Measurements from ENCODE around the gene DNAI2.
"Not testable (repeated sequence)": the region's sequence is repeated elsewhere in the genome, so short reads cannot be mapped to it uniquely, and the experiment has no call there.

The DNAI2 gene

DNA sequence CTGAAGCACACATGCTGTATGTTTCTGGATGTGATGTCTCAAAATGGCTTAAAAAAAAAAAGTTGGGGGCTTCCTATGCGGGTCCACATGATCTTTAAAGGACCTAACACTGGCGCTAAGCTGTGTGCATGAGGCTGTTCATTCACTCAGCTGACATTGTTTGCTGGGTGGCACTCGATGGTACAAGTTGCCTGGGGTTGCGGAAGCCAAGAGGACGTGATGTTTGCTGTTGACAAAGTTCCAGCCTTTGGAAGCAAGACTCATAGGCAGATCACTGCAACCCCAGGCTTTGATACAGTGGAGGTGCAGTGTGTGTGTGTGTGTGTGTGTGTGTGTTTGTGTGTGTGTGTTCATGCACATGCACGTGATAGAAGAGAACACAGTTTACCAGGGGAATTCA lies 29.5 kb upstream of the DNAI2 start:
- no peak for DNase-seq (ENCODE audit: low read depth, low spot score)

DNA sequence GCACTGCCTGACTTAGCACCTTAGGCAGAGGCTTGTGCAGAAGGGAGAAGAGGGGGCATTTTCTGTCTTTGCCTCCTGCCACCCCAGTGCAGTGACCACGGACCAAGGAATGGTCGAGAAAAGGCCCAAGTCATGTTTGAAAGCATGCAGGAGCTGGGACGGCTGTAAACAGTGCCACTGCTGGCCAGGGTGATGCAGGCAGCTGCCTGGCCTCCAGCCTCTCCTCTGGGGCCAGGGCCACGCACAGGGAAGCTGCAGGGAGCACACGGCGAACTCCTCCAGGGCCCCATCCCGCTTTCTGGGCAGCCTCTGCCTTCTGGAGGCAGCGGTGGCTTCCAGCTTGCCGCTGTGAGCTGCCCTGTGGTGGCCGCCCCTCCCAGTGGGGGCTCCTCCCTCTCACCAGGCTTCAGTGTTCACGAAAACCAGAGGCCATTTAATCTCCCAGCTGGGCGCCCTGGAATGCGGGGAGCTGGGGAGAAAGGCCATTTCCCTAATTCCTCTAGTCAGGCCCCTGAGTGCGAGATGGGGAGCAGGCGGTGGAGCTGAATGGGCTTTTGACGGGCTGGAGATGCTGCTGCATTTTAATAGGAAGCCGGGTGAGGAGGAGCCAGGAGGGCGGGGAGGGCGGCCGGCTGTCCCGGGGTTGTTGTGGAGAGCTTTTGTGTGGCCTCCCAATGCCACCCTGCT lies 28.7 kb upstream of the DNAI2 start:
- H3K27ac ChIP-seq = no peak overlapping the region
- DNase-seq (ENCODE audit: low read depth, low spot score) = no peak

More for the DNA sequence above, 29.5 kb upstream of the DNAI2 start:
- H3K27ac ChIP-seq = no peak overlapping the region

DNA sequence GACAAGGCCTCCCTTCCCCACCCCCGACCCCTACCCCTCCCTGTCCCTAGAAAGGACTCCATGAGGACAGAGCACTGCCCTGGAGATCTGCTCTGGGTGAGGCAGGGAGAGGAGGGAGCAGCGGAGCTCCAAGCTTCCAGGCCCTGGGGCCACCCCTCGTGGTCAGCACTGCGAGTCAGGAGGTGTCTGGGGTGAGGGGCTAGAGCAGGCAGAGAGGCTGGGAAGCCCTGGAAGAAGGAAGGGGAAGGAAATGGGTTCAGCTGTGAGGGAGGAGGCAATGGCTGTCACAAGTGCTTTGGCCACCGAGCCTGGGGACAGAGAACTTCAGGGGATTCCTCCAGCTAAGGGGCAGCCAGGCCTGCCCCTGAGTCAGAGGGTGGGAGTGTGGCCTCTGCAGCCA lies 28.2 kb upstream of the DNAI2 start:
- no peak for DNase-seq (ENCODE audit: low read depth, low spot score)

DNA sequence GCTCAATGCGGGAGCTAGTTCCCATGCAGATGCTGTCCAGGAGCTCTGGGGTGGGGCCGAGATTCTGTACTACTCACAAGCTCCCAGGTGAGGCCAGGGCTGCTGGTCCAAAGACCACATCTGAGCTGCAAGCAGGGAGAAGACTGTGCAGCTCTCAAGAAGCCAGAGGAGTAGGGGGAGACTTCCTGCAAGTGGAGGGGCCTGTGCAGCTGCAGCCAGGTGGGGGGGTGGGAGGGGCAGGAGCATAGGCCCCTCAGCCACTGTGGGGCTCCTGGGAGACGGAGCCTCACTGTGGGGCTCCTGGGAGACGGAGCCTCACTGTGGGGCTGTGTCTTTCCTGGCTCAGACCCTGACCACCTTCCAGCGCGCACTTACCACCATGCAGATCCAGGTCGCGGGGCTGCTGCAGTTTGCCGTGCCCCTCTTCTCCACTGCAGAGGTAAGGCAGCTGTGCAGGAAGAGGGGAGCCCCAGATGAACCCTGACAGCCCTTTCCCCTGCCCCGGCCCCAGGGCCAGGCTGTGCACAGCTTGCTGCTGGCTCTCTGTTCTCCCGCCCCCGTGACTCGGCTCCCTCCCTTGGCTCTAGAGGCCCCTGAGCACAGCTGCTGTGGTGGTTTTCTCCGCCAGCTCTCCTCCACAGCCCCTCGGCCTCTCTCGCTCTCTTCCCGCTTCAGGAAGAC lies 24.3 kb upstream of the DNAI2 start:
- DNase-seq (ENCODE audit: low read depth, low spot score) = no peak
- H3K27ac ChIP-seq = no peak overlapping the region

More for the DNA sequence above, 28.2 kb upstream of the DNAI2 start:
- H3K27ac ChIP-seq = no peak overlapping the region

DNA sequence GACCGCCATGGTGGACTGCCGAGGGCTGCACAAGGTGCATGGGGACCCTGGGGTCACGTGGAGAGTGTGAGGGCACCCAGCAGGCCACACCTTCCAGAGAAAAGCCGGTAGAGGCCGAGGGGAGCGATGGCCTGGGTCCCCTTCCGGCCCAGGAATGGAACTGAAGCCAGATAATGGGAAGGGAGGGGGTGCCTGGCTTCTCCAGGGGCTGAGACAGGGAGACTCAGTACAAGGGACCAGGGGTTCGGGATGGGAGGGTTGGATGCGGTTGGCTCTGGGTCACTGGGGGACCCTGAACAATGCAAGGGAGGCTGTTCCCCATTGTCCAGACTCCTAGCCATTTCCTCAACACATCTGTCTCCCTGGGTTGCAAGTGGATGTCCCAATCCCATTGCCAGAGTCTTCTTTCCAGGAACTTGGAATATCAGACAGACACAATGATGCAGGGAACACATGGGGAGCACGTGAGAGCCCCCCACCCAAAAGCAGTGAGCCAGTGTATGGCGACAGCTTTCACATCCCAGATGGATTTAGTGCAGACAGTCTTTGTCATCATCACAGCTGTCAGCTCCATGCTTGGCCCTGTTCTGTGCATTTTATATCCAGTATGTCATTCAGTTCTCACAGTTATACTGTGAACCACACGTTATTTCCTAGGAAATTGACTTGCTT lies 23.6 kb upstream of the DNAI2 start:
- no peak overlapping the region for H3K27ac ChIP-seq
- no peak for DNase-seq (ENCODE audit: low read depth, low spot score)

DNA sequence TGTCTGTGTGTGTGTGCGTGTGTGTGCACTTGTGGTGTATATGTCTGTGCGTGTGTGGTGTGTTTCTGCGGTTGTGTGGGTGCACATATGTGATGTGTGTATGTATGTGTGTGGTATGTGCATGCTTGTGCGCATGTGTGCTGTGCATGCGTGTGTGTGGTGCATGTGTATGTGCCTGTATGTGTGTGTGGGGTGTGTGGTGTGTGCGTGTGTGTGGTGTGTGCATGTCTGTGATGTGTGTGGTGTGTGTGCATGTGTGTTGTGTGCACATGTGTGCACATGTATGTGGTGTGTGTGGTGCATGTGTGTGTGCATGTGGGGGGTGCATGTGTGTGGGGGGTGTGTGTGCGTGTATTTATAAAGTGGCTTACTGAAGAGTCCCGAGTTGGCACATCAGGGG lies 23.0 kb upstream of the DNAI2 start:
- no peak for DNase-seq (ENCODE audit: low read depth, low spot score)
- H3K27ac ChIP-seq = no peak overlapping the region

DNA sequence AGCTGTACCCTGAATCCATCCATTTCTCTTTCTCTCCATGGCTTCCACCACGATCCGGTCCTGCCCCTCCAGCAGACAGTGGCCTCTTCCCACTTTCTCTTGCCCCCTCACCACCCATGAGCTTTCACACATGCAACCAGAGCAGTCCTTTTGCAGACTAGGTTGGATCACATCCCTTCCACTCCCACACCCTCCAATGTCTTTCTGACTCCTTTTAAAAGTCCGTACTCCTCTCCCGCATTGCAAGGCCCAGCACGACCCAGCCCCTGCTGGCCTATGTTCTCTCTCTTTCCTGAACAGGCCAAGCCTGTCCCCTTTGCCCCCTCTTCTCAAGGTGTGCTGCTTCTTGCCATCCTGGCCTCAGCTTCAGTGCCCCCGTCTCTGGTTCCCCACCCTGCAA lies 22.5 kb upstream of the DNAI2 start:
- H3K27ac ChIP-seq = no peak overlapping the region
- no peak for DNase-seq (ENCODE audit: low read depth, low spot score)

DNA sequence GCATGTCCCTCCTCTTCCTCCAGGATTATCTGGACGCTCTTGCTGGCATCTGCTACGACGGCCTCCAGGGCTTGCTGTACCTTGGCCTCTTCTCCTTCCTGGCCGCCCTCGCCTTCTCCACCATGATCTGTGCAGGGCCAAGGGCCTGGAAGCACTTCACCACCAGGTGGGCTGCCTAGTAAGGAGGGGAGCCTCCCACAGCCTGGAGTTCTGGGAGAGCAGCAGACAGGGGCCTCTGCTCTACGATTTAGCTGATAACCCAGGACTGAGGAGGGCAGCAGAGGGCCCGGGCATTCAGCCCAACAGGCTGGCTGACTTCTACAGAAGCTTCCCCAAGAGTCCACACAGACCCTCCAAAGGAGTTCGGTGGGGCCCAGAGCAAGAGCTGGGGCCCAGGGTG lies 21.8 kb upstream of the DNAI2 start:
- DNase-seq (ENCODE audit: low read depth, low spot score) = no peak
- H3K27ac ChIP-seq = no peak overlapping the region

DNA sequence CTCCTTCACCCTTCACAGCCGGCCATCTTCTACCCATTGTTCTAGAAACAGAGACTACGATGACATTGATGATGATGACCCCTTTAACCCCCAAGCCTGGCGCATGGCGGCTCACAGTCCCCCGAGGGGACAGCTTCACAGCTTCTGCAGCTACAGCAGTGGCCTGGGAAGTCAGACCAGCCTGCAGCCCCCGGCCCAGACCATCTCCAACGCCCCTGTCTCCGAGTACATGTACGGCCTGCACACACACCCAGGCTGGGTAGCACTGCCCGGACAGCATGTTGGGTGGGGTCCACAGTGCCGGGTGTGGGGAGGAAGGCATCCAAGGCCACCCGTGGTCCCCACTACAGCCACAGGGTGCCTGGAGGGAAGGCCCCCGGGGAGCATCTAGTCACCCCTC lies 21.0 kb upstream of the DNAI2 start:
- no peak overlapping the region for H3K27ac ChIP-seq
- no peak for DNase-seq (ENCODE audit: low read depth, low spot score)

DNA sequence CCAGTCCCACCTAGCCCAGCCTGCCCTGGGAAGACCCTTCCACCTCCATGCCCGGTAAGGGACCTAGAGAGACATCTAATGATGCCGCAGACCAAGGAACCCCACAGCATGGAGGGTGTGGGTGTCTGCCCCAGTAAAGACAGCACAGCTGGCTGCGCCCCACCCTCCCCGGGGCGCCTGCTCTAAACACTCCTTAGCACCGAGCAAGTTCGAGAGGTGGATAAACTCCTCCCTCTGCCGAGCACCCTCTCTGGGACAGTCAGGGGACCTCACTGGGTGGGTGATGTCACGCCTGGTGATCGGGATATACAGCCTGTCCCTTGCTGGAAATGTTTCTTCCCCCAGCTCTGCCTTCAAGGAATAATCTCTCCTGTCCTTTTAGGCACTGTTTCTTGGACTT lies 16.7 kb upstream of the DNAI2 start:
- H3K27ac ChIP-seq = no peak overlapping the region
- DNase-seq (ENCODE audit: low read depth, low spot score) = no peak

DNA sequence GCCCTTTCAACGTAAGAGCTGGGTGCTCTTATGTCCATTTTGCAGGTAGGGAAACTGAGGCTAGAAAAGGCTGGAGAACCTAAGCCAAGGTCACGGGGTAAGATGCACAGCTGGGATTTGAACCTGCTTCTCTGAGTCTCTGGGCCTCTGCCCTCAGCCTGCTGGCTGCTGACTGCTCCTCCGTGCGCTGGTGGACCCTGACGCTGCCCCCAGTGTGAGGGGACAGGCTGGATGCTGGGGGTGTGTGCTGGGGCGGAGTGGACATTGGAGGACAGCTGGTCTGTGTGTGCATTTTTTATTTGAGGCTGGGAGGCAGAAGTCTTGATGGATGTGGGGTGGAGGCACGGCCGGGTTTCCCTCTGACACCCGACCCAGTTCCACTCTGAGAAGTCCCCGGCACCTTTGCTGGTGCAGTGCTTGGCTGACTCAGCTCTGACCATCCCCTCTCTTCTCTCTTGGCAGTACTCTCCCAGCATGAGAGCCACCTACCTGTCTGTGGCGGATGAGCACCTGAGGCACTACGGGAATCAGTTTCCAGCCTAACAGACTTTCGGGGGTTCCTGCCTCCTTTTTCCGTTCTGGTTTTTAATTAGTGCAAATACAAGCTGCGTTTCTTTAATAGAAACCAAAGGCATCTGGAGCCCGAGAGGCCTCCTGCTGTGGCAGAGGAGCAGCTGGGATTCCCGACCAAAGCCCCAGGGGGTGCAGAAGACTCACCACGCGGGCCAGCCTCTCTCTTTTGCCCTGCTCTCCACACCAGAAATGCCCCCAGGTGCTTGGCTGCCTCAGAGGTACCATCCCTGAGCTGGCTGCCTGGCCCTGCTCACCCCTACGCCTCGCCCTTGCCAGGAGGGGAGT lies 14.1 kb upstream of the DNAI2 start:
- no peak for DNase-seq (ENCODE audit: low read depth, low spot score)
- H3K27ac ChIP-seq = no peak overlapping the region

DNA sequence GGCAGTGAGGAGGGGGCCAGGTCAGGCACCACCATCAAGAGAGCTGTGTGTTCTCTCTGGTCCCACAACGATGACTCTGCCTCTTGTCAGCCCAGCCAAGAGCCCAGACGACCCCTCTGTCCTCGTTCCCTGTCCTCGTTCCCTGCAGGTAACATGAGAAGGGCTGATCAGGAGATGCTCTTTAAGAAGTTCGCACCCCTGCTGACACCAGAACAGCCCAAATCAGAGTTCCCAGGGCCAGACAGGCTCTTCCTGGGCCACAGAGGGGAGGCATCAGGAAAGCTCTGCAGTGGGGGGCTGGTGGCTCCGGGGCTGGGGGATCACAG lies 13.5 kb upstream of the DNAI2 start:
- no peak overlapping the region for H3K27ac ChIP-seq
- DNase-seq (ENCODE audit: low read depth, low spot score) = no peak

DNA sequence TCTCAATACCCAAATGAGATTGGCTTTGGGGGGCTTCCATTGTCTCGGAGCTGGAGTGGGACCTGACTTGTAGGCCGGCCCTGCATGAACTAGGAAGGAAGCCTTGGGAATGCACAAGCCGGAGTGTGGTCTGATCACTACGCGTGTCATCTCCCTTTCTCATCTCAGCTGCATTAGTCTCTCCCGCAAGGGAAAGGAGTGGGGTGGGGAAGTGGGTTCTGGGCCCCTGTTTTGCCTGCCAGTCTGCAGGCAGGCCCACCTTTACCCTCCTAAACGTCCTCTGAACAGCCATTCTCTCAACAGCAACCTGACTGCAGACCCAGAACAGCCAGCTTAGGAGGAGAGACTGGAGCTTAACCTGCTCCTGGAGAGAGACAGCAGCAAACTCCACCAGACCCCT lies 11.4 kb upstream of the DNAI2 start:
- DNase-seq (ENCODE audit: low read depth, low spot score) = no peak
- H3K27ac ChIP-seq = no peak overlapping the region

DNA sequence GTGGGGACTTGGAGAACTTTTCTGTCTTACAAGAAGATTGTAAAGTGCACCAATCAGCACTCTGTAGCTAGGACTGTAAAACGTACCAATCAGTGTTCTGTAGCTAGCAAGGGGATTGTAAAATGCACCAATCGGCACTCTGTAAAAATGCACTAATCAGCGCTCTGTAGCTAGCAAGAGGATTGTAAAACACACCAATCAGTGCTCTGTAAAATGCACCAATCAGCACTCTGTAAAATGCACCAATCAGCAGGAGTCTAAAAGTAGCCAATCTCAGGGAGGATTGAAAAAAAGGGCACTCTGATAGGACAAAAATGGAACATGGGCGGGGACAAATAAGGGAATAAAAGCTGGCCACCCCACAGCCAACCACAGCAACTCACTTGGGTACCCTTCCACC lies 7.0 kb upstream of the DNAI2 start:
- not testable (repeated sequence) for H3K27ac ChIP-seq; DNase-seq (ENCODE audit: low read depth, low spot score)

DNA sequence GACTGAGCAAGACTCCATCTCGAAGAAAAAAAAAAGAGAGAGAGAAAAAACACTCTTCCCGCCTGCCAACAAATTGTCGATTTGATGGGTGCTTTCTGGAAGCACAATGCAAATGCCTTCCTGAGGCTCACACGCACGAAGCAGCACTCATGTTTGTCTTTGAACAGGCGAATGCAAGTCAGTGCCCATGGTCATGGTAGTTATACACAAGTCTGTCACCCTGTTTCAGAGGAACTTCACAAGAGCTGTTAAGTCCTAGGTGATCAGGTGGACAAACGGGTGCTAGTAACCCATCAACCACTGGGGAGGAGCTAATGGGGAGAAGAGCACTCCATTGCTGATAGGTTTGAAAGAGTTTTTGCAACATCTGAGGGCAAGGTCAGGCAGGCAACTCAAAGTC lies 6.5 kb upstream of the DNAI2 start:
- H3K27ac ChIP-seq = no peak overlapping the region
- DNase-seq (ENCODE audit: low read depth, low spot score) = no peak

DNA sequence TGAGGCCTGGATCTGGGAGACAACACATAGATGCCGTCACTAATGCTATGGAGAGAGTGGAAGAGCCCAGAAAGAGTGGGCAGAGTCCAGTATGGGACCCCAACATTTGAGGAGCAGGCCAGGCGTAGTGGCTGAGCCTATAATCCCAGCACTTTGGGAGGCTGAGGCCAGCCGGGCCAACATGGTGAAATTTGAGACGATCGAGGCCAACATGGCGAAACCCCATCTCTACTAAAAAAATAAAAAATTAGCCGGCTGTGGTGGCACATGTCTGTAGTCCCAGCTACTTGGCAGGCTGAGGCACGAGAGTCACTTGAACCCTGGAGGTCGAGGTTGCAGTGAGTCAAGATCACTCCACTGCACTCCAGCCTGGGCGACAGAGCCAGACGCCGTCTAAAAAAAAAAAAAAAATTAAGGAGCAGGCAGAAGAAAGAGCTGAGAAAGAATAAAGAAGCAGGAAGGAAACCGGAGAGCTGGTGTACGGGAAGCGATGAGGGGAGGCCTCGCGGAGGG lies 6.0 kb upstream of the DNAI2 start:
- DNase-seq (ENCODE audit: low read depth, low spot score) = no peak

DNA sequence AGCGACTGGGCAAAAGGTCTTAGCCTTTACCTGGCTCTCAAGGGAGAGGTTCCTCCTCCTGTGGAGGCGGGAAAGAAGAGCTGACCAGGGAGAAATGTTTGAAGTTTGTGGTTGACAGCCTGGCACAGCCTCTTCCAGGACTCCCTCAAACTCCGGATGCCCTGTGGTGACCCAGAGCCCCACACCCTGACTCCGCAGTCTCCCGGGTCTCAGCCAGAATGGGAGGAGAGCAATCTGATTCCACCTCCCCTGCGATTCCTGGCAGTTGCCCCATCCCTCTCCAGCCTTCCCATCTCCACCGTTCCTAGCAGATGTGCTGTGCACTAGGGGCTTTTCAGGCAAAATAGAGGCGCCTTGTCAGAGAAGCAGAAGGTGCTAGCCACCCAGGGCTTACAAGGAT lies 5.5 kb upstream of the DNAI2 start:
- no peak for DNase-seq (ENCODE audit: low read depth, low spot score)

More for the DNA sequence above, 6.0 kb upstream of the DNAI2 start:
- H3K27ac ChIP-seq = no peak overlapping the region

DNA sequence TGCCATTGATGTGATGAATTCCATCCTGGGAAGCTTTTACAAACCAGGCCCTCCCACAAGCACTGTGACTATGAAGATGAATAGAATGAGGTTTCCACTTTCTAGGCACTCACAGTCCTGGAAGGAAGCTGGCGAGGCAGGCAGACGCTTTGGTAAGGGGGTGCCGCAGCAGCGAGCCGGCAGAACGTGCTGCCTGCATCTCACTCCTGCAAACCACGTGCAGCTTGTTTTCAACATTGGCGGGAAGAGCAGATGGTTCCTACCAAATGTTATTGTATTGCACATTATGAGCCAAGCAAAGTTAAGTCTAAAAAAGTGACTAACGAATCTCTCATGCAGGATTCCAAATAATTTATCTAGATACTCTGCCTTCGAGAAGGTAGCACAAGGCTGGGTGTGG lies 3.7 kb upstream of the DNAI2 start:
- H3K27ac ChIP-seq = no peak overlapping the region
- DNase-seq (ENCODE audit: low read depth, low spot score) = no peak

More for the DNA sequence above, 5.5 kb upstream of the DNAI2 start:
- H3K27ac ChIP-seq = no peak overlapping the region

DNA sequence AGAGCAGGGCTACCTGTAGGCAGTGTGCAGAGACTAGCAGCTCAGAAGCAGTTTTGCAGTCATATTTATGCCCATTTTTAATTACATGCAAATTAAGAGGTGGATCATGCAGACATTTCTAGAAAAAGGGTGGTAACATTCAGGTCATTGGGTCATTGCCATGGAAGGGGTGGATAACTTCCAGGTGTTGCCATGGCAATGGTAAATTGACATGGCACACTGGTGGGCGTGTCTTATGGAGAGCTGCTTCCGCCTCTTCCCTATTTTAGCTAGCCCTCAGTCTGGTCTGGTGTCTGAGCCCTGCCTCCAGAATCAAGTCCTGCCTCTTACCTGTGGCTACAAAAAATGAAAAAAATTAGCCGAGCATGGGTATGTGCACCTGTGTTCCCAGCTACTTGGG lies 2.8 kb upstream of the DNAI2 start:
- no peak overlapping the region for H3K27ac ChIP-seq
- no peak for DNase-seq (ENCODE audit: low read depth, low spot score)

DNA sequence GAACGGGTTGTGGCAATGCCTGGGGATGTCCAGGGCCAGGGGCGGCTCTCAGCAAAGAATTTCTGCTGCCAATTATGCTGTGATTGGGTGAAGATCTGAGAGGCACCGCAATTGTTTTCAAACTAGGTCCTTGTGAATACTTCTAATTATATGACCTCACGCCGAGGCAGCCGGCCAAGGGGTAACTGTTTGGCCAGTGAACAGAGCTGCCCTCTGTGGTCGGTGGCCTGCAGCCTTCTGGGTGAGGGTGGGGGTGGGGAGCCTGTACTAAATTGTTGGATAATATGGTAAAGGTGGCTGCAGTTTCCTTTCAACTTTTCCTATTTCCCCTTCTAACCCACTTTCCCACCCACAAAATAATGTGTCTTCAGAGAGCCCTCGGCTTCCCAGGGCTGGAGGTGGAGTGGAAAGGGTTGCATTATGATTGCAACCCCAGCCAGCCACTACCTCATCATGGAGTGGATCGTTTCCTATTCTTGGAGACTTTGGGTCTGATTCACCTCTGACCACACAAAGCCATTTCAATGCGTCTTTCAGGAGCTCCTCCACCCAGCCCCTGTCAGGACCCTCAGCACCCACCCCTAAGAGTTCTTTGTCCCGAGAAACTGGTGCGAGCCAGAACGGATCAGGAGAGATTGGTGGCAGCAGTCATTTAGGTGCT lies 2.0 kb upstream of the DNAI2 start:
- DNase-seq (ENCODE audit: low read depth, low spot score) = no peak
- no peak overlapping the region for H3K27ac ChIP-seq

All from epithelial cell of prostate (primary cell).